Middle frontal gyrus (tissue), 1 donor: Measurements from ENCODE around the gene LMX1B.

Experiments
- DNase-seq: peaks from one replicate; pipeline ENCODE4 v3.0.0-alpha.2; 2015; ENCODE audit warnings: low spot score; ENCODE audit errors: extremely low spot score

The LMX1B gene

DNA sequence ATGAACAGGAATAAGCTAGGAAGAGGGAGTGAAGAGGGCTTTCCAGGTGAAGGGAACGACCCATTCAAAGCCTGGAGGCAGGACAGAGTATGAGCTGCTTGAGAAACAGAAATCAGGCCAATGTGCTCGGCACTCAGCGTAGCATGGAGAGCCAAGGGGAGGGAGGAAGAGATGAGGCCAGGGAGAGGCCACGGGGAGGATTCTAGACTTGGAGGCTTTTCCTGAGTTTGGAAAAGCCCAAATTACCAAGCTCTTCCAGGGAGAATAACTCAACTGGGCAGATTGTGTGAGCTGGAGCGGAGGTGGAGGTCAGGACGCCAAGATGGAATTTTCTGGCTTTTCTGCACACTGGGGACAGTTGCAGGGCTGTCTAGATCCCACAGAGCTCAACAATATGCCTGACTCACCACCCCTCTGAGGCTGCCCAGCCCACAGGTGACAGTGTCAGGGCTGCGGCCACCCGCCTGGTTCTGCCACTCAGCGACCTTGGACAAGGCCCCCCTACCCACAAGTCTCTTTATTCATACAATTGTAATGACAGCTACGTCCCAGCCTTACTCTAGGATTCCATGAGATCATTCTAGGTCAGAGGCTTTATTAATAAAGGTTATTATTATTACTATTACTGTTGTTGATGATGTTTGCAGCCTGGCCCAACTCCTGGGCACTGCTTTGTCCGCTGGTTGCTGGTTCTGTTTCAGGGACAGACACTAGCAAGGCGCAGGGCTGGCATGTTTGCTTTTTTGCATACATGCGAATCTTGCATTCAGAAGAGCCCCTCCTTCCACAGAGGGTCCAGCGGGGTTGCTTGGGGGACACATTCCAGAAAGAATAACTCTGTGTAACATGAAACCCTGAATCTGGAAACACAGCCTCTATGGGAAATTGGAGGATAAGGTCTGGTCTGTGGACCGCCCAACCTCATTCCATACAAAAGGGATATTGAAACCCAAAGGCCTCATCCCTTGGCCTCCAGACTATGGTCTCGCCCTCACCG lies 9.4 kb upstream of the LMX1B start:
- no peak for DNase-seq

DNA sequence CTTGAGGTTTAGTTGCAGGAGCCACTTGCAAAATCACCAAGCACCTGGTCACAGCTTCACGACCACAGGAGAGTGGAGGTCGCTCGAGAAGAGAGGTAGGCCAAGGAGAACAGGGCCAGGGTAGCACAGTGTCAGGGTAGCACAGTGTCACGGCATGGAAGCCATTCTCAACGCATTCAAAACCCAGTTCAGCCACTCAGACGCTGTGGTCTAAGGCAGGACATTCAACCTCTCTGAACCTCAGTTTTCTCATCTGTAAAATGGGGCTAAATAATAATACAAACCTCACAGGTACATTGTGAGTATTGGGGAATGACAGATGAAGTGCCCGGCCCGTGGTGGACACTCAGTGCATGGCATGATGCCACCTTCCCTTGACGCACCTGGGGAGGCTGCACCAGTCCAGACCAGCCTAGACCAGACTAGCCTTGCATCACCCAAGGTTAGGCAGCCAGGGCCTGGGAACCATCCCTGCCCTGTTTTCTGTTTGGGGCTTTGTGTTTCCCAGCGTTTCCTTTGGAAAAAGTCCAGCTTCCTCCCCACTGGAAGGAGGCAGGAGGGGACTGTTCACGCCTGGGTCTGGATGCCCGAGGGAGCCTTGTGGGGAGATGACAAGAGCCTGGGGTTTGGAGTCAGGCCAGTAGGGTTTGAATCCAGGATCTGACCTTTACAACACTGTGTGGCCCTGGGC lies 7.8 kb upstream of the LMX1B start:
- DNase-seq = no peak

DNA sequence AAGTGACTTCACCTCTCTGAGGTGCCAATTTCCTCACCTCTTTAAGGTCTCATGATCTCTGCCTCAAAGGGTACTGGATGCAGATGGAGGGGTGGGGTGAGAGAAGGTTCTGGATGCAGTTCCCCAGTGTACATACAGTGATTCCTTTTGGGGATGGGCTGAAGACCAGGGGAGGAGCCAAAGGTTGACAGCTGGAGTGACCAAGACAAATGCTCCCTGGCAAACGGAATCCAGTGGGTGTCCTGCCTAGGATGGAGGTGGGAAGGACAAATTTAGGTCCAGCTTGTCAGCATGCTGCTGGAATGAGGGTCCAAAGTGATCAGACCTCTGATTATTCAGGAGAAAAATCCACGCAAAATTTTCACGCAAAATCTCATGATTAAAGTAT lies 7.3 kb upstream of the LMX1B start:
- no peak for DNase-seq

DNA sequence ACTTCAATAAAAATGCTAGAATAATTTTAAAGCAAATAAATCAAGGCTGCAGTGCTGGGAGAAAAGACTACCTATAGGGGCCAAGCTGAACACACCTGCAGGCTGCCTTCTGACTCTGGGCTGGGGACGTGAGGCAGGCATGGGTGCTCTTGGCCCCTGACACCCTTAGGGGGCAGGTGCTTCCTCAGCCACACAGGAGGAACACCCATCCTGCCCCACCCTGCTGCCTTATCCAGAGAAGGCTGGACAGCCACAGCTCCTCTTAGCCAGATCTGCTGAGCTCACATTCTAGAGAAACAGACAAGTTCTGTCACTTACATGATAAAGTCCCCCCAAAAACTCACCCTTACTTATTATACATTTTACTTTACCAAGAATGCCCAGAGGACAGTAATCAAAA lies 6.6 kb upstream of the LMX1B start:
- no peak for DNase-seq

DNA sequence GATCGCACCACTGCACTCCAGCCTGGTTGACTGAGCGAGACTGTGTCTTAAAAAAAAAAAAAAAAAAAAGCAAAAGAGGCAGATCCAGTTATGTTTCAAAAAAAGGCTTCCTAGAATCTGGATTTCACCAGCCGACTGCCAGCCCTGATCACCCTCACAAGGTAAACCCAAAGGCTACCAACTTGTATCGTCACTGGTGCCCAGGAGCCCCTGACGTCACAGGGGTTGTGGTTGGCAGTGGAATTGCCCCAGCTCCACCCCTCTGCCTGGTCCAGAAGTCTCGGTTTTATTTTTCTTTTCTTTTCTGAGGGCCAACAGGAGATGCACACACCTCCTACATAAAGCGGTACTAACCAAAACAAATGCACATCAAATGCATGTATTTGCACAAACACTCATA lies 6.0 kb upstream of the LMX1B start:
- DNase-seq = no peak

DNA sequence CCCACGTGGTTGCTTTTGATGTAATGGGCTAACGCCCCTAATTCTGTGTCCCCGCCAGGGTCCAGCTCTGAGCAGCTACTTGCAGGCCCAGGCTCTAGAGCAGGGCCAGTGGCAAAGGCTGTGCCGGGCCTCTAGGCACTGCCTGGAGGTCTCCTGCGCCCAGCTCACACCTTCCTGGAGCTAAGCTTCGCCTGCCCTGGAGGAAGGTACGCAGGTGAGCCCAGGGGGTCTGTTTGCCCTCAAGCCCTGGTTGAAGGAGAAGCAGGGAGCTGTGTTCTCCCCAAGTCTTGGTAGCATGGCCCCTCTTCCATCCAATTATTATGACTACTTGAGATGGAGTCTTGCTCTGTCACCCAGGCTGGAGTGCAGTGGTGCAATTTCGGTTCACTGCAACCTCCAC lies 5.2 kb upstream of the LMX1B start:
- DNase-seq = no peak

DNA sequence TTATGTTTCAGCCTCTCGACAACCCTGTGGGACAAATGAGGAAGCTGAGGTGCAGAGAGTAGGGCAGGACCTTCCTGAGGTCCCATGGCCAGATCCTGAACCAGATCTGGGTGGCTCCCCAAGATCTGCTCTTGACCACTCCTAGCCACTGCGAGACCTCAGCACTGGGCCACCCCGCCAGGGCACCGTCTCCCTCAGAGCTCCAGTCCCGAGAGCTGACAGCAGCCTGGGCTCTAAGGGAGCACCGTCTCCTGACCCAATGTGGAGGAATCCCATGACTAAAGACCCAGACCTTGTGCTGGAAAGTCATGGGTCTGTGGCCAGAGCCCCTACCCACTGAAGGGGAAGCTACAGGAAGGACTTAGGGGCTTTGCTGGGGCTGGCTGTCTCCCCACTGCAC lies 4.5 kb upstream of the LMX1B start:
- no peak for DNase-seq

DNA sequence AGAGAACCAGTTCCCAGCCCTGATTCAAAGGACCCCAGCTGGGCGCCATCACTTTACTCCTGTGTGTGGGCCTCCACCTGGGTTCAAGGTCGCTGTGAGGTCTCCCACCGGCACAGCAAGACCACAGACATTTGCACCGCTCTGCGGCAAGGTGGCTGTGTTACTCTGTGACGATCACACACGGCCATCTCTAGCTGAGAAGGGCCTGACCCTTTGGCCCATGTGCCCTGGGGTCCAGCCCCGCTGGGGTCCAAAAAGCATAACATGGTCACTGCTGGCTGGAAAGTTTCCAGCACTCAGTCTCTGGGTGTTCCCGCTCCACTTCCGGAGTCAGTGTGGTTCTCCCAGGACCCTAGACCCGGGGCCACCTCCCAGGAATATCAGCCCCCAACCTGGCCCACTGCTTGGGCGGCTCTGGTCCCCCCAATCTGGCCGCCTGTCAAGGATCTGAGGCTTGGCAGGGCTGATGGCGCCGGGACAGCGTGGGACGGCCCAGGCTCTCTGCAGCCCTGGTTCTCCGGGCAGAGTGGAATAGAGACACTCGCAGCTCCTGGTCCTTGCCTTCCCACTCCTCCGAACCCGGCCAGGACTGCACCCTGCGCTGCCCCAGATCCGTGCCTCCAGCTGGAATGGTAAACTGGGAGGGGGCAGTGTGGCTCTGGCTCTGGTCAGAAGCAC lies 3.9 kb upstream of the LMX1B start:
- no peak for DNase-seq

DNA sequence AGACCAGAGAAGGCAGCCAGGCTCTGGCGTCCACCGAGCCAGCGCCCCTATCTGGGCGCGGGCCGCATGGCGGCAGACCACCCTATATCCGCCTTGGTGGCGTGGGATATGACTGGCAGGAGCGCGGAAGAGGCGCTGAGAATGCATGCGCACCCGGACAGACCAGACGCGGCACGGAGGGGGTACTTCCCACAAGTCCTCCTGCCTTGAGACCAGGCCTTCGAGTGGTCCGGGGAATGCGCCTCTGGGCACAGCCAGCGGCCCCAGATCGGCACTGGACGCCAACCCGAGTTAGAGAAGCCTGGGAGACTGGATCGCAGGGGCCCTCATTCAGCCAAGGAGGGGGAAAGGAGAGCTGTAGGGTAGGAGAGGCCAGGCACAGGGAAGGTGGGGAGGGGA lies 2.5 kb upstream of the LMX1B start:
- no peak for DNase-seq

DNA sequence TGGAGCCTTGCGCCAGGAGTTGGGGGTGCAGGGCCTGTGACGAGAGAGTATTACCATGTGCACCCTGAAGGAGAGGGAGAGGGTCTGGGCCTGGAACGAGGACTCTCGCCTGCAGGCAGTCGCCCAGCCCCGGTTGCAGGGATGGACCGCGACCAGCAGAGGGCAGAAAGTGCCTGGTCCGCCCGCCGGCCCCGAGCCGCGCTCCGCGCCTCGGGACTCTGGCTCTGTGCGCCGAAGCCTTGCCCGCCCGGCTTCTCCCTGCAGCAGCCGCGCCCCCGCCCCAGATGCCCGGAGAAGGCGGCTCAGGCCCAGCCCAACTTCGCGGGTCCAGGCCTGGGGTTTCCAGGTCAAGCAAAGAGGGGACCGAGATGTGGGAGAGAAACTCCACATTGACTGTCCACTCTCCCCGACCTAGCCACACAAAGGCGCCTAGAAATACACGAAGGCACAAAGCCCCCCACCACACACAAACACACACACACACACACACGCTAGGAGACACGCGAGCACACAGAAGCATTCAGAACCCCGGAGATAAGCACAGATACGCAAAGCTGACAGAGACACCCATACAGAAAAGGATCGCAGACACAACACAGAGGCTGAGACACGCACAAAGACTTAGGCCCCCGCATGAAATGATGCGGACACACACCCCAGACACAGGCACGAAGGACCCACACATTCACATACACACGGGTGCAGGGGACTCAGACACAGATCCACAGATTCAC lies 2.0 kb upstream of the LMX1B start:
- DNase-seq = peak; percentile 12

DNA sequence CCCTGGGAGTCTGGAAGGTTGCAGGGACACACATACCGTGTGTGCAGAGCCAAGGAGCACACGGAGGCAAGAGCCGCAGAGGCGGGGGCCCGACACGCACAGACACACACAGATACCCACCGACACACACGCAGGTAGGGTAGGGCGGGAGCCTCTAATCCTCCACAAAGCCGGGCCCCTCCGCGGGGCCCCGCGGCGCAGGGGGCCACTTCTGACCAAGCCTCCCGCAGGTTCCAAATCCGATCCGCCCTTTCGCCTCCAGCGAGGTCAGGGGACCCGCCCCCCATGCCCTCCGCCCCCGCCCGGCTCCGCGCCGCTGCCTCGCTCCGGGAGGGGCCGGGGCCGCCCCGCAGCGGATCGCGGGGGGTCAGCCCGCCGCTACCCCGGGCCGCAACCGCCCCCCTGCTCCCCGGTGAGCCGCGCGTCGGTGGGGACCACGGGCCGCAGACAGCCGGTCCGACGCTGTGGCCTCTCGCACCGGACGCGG lies 1.4 kb upstream of the LMX1B start:
- DNase-seq = no peak

DNA sequence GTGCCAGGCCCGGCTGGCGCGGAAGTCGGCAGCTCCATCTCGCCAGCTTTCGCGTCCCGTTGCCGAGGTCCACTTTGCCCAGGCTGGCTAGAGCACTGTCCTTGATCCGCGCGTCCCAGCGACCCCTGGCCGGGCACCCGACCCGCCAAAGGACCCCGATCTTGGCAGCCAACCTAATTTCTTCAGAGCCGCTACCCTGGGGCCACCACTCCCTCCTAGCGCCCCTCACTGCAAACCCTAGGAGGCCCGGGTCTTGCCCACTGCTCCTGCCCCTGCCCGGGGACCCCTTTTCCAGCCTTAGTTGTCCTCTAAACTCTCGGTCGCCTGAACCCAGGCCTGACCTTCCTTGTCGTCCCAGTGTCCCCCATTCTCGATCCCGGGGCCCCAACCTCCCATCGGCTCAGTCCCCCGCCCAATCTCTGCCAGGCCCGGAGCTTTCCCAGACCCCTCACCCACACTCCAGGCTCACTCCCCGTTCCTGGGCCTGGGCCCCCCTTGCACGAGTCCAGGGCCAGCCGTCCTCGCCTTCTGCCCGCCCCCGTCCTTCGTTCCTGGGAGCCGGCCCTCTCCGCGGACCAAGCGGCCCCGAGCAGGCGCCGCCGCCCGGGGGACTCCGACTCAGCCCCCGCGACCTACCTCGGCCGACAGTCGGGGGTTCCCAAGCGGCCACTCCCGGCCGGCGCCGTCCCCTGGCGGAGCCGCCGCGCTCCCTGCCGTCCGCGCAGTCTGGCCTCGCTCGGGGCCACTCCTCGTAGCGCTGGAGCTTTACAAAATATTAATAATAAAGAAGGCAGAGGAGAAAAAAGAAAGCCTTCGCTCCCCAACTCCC lies 701 bp upstream of the LMX1B start:
- no peak for DNase-seq

DNA sequence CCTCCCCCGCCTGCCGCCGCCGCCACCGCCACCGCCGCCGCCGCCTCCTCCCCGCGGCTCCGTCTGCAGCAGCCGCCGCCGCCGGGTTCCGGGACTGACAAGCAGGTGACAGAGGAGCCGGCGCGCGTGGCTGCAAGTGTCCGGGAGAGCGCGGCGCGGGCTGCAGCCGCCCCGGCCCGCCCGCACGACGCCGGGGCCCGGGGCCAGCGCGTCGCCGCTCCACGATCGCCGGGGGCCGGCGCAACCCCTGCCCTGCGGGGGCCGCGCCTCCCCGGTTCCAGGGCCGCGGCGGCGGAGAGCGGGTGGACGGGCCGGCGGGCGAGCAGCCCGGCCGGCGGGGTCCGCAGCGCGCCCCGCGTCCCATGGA lies 343 bp downstream of the LMX1B start:
- no peak for DNase-seq

DNA sequence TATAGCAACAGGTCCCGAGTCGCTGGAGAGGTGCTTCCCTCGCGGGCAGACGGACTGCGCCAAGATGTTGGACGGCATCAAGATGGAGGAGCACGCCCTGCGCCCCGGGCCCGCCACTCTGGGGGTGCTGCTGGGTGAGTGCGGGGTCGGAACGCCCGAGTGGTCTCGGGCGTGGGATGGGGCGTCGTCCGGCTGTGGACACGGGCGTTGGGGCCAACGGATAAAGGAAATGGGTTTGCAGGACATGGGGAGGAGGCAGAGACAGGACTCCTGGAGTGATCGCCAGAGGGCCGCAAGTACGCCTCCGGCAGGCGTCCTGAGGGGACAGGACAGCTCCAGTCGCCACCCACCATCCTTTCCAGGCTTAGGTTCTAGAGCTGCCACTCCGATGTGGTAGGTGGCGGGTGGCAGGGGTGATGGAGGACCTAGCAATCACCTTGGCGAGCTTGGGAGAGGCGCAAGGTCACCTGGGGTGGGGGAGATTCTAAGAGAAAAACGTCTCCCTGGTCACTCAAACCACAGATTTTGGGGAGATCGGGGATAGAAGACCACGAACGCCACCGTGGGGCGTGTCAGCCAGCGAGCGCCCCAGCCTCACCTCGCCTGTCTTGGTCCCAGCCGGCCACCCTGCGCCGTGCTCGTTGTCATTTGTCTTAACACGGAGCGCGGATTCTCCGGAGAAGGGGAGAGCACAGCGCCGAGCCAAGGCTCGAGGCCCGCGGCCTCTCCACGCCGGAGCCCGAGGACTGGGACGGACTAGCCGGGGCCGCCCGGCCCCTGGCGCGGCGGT lies 922 bp downstream of the LMX1B start:
- DNase-seq = no peak

DNA sequence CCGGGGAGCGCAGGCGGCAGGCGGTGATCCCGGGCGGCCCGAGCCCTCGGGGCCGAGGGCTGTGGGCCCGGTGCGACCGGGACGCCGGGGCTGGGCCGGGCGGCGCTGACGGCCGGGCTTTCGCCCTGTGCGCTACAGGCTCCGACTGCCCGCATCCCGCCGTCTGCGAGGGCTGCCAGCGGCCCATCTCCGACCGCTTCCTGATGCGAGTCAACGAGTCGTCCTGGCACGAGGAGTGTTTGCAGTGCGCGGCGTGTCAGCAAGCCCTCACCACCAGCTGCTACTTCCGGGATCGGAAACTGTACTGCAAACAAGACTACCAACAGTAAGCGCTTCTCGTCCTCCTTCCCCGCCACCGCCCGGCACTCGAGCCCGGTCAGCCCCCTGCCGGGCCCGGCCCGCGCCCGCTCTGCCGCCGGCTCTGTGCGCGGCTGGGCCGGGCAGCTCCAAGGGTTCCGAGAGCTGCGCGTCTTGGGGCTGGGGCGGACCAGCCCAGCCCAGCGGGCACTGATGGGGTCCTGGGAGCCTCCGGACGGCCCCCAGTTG lies 1.6 kb downstream of the LMX1B start:
- no peak for DNase-seq

DNA sequence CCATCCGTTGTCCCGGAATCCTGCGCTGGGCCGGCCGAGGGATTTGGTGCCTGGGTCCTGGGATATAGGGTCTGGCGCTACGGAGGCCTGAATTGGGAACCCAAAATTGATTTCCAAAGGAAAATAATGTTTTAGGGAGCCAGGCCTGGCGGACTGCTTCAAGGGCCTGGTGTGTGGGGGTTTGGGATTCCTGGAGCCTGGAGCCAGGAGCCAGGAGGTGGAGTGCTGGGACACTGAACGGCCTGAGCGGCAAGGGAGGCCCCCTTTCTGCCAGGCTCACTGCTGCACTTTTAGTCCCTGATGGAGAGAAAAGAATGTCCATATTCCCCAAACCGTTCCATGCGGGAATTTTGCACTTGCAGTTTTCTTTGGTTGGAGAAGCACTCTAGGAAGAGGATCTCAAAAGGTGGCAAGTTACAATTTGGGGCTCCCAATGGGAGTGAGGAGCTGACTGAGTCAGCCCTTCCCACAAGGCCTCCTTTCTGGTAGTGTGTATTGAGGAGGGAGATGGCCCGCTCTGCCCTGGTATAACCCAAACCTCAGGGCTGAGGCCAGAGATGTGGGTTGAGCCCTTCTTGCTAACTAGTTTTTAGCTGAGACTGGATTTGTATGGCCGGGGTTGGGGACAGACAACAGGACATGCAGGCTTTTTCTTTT lies 2.2 kb downstream of the LMX1B start:
- no peak for DNase-seq

DNA sequence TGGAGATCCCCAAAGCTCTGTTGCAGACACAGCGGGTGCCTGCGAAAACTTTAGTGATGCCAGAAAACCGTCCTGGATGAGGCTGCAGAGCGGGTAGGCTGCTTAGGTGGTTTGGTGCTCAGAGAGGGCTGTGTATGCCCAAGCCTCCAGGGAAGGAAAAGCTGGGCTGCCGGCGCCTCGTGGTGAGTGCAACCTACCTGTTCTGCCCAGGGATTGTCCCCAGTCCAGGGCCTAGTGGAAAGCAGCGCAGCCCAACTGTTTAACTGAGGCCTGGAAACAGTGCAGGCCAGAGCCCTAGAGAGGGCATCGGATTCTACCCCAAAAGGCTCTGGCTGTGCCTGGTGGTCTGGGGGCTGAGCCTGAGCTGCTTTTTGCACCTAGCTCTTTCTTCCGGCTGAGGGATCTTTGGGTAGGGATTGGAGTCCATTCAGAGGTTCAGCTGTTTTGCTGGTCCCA lies 2.8 kb downstream of the LMX1B start:
- no peak for DNase-seq

DNA sequence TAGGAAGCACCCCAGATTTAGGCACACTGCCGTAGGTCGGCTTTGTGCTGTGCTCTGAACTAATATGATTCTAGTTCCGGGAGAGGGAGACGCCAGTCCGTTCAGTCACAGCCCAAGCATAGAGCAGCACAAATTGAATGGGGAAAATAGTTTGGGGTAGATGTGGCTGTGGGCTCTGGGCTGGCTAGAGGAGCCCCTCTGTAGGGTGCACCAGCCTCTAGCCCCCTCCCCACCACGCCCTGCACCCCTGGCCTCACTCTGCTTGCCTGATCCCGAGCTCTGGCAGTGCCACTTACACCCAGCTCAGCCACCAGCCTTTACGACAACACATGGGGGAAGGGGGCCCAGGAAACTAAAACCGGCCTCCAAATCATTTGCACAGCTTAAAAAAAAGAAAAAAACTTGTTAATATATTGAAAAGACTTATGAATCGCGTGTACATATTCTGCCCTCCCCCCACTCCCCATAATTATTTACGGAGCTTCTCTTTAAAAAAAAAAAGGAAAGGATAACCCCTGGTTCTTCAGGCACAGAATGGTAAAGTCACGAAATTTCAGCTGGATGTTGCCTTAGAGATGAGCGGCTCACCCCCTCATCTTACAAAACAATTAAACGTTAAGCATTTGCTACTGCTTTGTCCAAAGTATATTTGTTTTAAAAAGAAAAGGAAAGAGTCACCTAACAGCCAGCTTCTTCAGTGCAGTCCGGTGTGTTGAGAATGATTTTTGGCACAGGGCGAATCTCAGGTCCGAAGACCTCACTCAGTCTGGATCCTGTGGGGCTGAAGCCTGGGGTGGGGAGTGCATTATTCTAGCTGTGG lies 3.5 kb downstream of the LMX1B start:
- DNase-seq = no peak
